MCF 10A (cell line): Measurements from ENCODE around the gene MAGEB10. TPM values are rescaled to one million over a fixed set of nuclear protein-coding genes. Genes with fewer than 3 reads are reported as not detected.

Experiments used
- Bru-seq: library from RNA; stranded (reverse); fragments of 400-500 nt; gene quantifications from one replicate; lab custom pipeline; 2021; lab: Mats Ljungman, UMichigan
- BruChase-seq, 2 experiments: library from RNA; stranded (reverse); fragments of 400-500 nt; gene quantifications; one replicate each; lab custom pipeline; 2021; lab: Mats Ljungman, UMichigan
- BruUV-seq: library from RNA; stranded (reverse); fragments of 400-500 nt; replicated peaks from 2 replicates; lab custom pipeline; 2021; lab: Mats Ljungman, UMichigan
- CTCF ChIA-PET: fragments of 300-600 bp; sonication (Branson Sonifier 250); formaldehyde crosslinking; extraction: SDS; loops from one replicate; lab custom pipeline; 2021; ENCODE audit warnings: antibody characterized with exemption, inconsistent platforms; lab: Yijun Ruan, JAX
- POLR2A ChIA-PET: fragments of 300-600, 350-650 bp; sonication (Branson Sonifier 250); formaldehyde crosslinking; extraction: SDS; loops from one replicate; lab custom pipeline; 2020; ENCODE audit warnings: antibody characterized with exemption, inconsistent platforms; lab: Yijun Ruan, JAX
- DNase-seq: peaks from one replicate; pipeline ENCODE4 v3.0.0-alpha.2; 2018; ENCODE audit not compliant: unreplicated experiment
- H3K27ac Mint-ChIP-seq: one replicate; pipeline ENCODE4 v1.8.0; 2022; ENCODE audit warnings: mild to moderate bottlenecking, low read depth, mixed read lengths; ENCODE audit not compliant: unreplicated experiment
- H3K27me3 Mint-ChIP-seq: one replicate; pipeline ENCODE4 v1.8.0; 2022; ENCODE audit warnings: mixed read lengths; ENCODE audit not compliant: insufficient read depth, unreplicated experiment
- H3K36me3 Mint-ChIP-seq: one replicate; pipeline ENCODE4 v1.8.0; 2022; ENCODE audit warnings: mild to moderate bottlenecking, moderate library complexity, mixed read lengths; ENCODE audit not compliant: insufficient read depth, unreplicated experiment
- H3K4me1 Mint-ChIP-seq: one replicate; pipeline ENCODE4 v1.8.0; 2022; ENCODE audit warnings: mixed read lengths; ENCODE audit not compliant: insufficient read depth, unreplicated experiment
- H3K4me3 Mint-ChIP-seq: one replicate; pipeline ENCODE4 v1.8.0; 2022; ENCODE audit warnings: mild to moderate bottlenecking, moderate library complexity, mixed read lengths; ENCODE audit not compliant: unreplicated experiment
- H3K9me3 Mint-ChIP-seq: one replicate; pipeline ENCODE4 v1.8.0; 2022; ENCODE audit warnings: mixed read lengths; ENCODE audit not compliant: unreplicated experiment
- CTCF ChIP-seq: fragments of 200-600 bp; IDR thresholded peaks from one replicate; pipeline ENCODE4 v1.8.0; 2022; ENCODE audit warnings: antibody characterized with exemption, mild to moderate bottlenecking; ENCODE audit not compliant: unreplicated experiment
- intact Hi-C: fragments of 100-400 bp; cut with micrococcal nuclease; formaldehyde crosslinking; loops from 2 replicates; pipeline ENCODE4 v1.14.1; 2022
- long read RNA-seq: library from polyadenylated mRNA; stranded (forward); transcript quantifications from one replicate; pipeline ENCODE4 v2.0.0, GENCODE V29; 2022
- total RNA-seq: library from RNA; stranded (reverse); gene quantifications from 2 replicates; pipeline ENCODE4 v1.2.3, GENCODE V29; 2022

Gene MAGEB10
- total RNA-seq: not detected in 2 replicates
- Bru-seq, nascent RNA: not detected
- BruChase-seq, experiment 1, labeled RNA remaining after a 6-hour chase: not detected
- not detected for BruChase-seq, experiment 2, labeled RNA remaining after a 2-hour chase
- long read RNA-seq: 0 reads

- Mint-ChIP-seq H3K4me3 (no peak within 1 kb of the TSS), H3K27me3 (no peaks in the 10 kb centered on the region), H3K36me3 (no peaks in the 10 kb centered on the region), H3K9me3 (peaks cover 12% of the 10 kb centered on the region), H3K4me1 (no peaks in the 10 kb centered on the region), H3K27ac (no peak within 1 kb of the TSS)
- no peak for DNase-seq
- TF ChIP-seq CTCF: no peak
- ChIA-PET POLR2A (interaction anchor here (0.7 kb wide), 1 partner anchor 265 kb away, joined by 3 read pairs; no protein-coding TSS in a partner anchor), CTCF (no interaction called here)
- BruUV-seq: no TSS peak
- intact Hi-C loops: no loop called here
Observed at GRCh38 chrX:27807690-27808089, at the start of gene MAGEB10. Gene MAGEB10 (plus strand): TSS chrX:27807990. CDS start chrX:27821307, 13,317 bp downstream.

GRCh38 chrX:27765718-27766117 lies 42.1 kb upstream of the MAGEB10 start:
- Mint-ChIP-seq H3K27ac (no peak overlapping the region), H3K9me3 (peaks cover 7% of the 10 kb centered on the region), H3K4me3 (no peak overlapping the region), H3K4me1 (no peaks in the 10 kb centered on the region), H3K36me3 (no peaks in the 10 kb centered on the region), H3K27me3 (no peaks in the 10 kb centered on the region)
- POLR2A ChIA-PET: no interaction called here
- no peak for TF ChIP-seq CTCF
- CTCF ChIA-PET: interaction anchor here (0.7 kb wide), 1 partner anchor 9 kb away, joined by 4 read pairs; no protein-coding TSS in a partner anchor
- intact Hi-C loops: no loop called here
- no TSS peak for BruUV-seq
- DNase-seq: no peak

GRCh38 chrX:27767387-27767786 lies 40.4 kb upstream of the MAGEB10 start:
- Mint-ChIP-seq H3K4me3 (no peak overlapping the region), H3K36me3 (no peaks in the 10 kb centered on the region), H3K27me3 (no peaks in the 10 kb centered on the region), H3K27ac (no peak overlapping the region), H3K4me1 (no peaks in the 10 kb centered on the region), H3K9me3 (peaks cover 7% of the 10 kb centered on the region)
- ChIA-PET CTCF (no interaction called here), POLR2A (no interaction called here)
- BruUV-seq: no TSS peak
- intact Hi-C loops: no loop called here
- no peak for DNase-seq
- no peak for TF ChIP-seq CTCF

- intact Hi-C loops: no loop called here
- H3K27ac Mint-ChIP-seq: no peak overlapping the region
- CTCF ChIA-PET: no interaction called here
- no peaks in the 10 kb centered on the region for H3K36me3 Mint-ChIP-seq
- POLR2A ChIA-PET: no interaction called here
- H3K9me3 Mint-ChIP-seq: no peaks in the 10 kb centered on the region
- BruUV-seq: no TSS peak
- no peak for TF ChIP-seq CTCF
- H3K4me3 Mint-ChIP-seq: no peak overlapping the region
- DNase-seq: no peak
- H3K4me1 Mint-ChIP-seq: no peaks in the 10 kb centered on the region
- no peaks in the 10 kb centered on the region for H3K27me3 Mint-ChIP-seq
Observed at GRCh38 chrX:27775984-27776383, 31.8 kb upstream of the MAGEB10 start.
